Measurements from ENCODE around the gene NLRC5.

DNA sequence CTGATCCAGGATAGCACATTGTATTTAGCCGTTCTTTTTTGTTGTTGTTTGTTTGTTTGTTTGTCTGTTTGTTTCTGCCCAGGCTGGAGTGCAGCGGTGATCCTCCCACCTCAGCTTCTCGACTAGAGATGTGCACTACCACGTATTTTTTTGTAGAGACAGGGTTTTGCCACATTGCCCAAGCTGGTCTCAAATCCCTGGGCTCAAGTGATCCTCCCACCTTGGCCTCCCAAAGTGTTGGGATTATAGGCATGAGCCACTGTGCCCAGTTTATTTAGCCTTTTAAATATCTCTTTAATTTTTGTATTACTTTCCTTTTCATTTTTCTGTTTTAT, 9.2 kb upstream of the NLRC5 start:
- TF ChIP-seq CTCF (IDR thresholded peaks at IDR 0.05) (no peak), POLR2A (IDR thresholded peaks at IDR 0.05) (no peak)

All from body of pancreas (tissue), 4 donors.